ENCODE data around the gene FCHSD2.

Gene FCHSD2

GRCh38 chr11:73142128-73142377, at the start of gene FCHSD2:
FCHSD2 (minus strand) TSS chr11:73142318; CDS start chr11:73141877, 441 bp downstream.
- DNase-seq = peak; percentile 51

- no peak for DNase-seq
Observed at GRCh38 chr11:73191151-73191550, 49.0 kb upstream of the FCHSD2 start.

DNA sequence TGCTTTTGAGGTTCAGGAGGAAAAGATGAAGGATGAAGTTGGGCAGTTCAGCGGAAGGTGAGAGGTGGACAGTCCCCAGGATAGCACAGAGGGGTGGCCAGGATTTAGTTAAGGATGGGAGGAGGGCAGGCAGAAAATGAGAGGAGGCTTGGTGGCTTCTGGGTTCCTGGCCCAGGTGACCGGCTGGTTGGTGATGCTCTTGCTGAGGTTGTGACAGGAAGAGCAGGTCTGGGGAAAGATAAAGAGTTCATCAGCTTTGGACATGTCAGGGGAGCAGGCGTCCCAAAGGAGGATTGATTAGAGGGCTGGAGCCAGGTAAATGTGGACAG, 48.4 kb upstream of the FCHSD2 start:
- DNase-seq = no peak

DNA sequence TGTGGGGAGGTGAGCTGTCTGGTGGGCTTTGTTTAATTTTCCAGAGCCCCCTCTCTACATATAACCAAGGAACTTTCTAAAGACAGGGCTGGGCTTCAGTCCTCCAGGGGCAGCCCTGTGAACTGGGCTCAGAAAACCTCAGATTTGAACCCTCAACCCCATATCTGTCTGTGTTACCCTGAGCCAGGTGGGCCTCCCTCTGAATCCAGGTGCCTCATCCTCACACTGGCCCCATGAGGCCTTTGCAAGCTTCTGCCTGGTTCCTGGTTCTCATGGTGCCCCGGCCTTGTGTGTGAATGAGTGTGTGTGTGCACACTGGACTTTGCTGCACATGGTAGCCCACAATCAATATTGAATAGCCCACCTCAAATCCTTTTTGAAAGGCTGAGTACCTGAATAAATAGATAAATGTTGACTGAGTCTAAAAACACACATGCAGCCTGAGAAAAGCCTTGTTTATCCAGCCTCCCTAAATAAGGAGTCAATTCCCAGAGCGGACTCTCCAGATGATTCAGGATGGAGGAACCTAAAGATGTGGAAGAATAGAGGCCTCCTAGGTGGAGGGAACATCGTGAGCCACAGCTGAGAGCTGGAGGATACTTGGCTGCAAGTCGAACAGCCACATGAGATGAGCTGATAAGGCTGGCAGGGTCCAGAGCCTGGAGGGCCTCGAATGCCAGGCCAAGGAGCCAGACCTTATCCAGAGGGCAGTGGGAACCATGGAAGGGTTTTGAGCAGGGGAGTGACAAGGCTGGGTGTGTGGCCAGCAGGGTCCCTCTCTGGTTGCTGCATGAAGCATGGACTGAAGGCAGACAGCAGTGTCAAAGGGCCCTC, 47.8 kb upstream of the FCHSD2 start:
- DNase-seq = no peak

GRCh38 chr11:73189315-73189714, 47.2 kb upstream of the FCHSD2 start:
- DNase-seq = peak; percentile 93

DNA sequence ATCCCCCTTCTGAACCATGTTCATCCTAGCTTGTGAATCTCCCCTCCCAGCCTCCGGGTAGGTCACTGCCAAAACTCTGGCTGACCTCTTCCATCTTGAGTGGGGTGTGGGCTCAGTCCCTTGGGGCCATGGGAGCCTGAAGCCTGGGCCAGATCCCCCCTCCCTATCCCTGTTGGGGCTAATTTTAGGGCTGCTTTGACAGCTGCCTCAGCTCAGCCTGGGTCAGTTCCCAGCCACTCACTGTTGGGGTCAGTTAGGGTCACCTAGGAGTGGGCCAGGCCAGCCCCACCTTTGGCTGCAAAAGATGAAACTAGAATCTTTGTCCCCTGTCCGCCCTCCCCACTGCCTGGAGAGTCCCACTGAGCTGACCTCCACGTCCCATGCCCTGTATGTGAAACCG, 46.2 kb upstream of the FCHSD2 start:
- no peak for DNase-seq

DNA sequence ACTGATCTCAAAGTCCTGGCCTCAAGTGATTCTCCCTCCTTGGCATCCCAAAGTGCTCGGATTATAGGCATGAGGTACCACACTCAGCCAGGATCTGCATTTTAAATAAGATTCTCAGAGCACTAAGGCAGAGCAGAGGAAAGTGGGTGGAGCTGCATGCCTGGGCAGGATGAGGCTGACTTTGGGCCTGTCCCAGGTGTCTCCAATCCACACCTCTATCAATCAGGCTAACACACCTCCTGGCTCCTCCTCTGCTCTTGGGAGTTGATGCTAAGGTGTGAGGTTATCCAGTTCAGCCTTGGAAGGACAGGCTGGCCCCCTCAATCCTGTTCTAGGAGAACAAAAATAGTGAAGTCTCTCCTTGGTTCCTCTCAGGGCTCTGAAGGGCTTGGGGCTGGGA, 45.7 kb upstream of the FCHSD2 start:
- DNase-seq = no peak

DNA sequence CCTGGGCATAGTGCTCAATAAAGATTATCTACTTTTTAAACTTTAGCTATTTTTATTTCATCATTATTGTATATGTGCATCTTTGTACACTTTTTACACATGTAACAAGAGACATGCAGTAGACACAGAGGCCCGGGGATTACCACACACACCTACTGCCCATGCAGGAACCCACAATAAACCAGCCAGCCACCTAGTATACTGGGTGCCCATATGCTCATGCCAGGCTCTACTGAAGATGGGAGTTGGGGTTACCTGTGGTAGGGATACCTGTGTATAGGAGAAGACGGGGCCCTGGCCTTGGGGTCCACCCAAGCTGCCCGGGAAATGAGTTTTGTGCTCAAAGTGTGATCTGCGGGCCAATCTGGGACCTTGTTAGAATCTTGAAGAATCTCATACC, 44.8 kb upstream of the FCHSD2 start:
- DNase-seq = peak; percentile 35

DNA sequence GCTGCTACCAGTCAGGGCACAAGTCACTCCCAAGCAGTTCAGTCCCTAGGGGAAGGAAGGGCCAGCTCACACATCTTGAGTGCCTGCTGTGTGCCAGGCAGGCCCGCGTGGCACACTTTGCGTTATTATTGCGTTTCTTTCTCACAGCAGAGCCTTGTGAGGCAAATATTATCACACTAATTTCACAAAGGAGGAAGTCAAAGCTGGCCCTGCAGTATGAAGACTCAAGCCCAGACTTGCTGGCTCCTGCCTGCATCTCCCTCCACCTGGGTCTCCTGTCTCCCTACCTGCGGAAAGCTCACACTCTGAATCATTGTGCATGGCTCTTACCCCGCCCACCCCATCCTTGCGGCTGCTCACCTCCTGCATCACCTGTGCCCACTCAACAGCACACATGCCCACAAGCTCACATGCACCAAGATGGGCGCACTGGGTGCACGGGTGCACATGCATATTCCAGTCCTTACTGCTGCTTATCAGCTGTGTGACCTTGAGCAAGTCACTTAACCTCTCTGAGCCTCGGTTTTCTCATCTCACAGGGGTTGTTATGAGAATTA, 44.3 kb upstream of the FCHSD2 start:
- DNase-seq = peak; percentile 55

DNA sequence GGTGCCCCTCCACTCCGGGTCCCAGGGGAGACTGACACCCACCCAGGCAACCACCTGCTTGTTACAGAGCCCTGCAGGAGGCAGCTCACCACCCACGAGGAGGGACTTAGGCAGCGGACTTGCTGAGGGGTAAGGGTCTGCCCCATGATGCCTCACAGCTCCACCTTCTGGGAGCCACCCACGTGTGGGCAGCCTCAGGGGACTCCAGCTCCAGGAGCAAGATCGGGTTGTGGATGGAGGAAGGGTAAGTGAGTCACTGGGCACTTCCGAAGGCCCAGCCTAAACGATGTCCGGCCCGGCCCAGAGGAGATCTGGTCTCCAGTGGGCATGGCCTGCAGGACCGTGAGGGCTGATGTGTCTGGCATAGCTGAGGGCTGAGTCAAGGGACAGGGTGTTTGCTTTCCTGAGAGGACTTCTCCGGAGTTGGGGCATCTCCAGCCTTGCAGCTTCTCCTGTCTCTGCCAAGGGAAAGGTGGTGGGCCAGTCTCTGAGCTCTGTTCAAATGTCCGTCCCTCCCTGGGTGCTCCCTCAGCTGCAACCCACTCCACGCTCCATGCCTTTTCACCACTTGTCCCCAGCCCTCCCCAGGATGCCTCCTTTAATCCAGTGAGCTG, 43.7 kb upstream of the FCHSD2 start:
- peak; percentile 44 for DNase-seq

DNA sequence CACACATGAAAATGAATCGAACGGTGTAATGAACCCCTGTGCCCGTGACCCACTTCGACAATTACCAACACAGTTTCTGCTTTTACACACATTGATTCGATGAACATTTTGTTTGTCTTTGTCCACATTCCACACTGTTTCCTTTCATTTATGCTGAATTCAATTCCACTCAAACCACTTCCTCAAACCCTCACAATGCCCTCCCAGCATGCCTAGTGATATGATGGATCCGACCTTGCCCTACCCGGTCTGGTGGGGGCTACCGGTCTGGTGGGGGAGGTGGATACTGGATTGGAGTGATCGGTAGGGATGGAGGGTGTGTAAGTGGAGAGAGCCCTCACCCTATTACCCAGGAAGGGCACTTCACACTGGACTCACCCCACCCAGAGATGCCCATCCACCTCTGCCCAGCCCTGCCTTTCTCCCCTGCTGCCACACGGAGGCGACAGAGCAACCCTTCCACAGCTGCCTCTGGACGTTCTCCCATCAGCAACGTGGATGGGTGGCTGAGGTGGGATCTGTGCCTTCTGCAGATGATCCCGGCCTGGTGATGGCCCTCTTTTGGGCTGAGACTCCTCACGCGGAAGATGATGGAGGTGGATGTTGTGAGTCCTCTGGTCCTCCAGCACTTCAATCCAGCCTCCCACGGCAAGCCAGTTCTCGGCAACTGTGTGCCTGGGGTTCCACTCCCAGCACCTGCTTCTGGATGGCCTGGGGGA, 43.0 kb upstream of the FCHSD2 start:
- DNase-seq = peak; percentile 61

- DNase-seq = no peak
Observed at GRCh38 chr11:73182824-73183321, 40.8 kb upstream of the FCHSD2 start.

GRCh38 chr11:73178681-73179080, 36.6 kb upstream of the FCHSD2 start:
- DNase-seq = no peak

- peak; percentile 45 for DNase-seq
Observed at GRCh38 chr11:73177778-73178539, 35.8 kb upstream of the FCHSD2 start.

GRCh38 chr11:73177380-73177777, 35.3 kb upstream of the FCHSD2 start:
- DNase-seq = no peak

DNA sequence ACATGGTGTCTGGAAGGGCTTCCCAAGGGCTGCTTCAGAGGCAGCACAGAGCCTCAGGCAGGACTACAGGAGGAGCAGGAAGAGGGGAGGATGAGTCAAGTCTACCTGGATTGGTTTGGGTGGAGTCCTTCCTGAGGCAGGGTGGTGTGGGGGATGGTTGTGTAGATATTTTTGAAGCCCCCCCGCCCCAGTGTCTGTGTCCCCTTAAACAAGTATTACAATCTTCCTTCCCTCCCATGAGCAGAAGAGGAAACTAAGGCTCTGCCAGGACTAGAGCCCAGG, 34.7 kb upstream of the FCHSD2 start:
- no peak for DNase-seq

DNA sequence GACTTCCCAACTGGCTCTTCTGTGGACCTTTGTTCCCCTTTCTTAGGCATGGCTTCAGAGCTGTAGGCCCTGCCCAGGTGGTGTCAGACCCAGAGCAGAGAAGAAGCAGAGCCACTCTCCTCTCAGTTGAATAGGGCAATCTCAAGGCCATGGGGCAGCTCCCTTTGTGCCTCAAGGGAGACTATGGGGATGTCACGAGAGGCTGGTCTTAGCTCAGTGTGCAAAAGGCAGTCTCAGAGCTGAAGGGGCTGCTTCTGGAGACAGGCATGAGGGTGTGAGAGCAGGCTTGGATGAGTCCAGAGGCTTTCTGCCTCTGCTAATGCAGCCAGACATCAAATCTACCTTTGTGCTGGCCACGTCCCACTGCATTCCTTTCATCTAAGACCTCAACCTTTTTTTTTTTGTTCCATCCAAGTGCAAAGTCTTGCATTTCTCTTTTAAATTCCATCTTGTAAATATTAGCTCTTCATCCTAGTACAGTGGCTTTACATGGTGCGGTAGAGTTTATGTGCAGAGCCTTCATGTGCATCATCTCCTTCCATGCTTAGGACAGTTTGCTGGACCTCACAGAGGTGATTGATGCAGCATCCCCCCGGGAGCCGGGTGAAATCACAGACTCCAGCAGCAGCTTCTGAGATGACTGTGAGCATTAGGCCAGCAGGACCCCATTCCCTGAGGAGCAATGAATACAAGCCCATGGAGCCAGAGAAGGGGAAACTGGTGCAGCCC, 34.2 kb upstream of the FCHSD2 start:
- DNase-seq = no peak

- DNase-seq = no peak
Observed at GRCh38 chr11:73175551-73176144, 33.5 kb upstream of the FCHSD2 start.

DNA sequence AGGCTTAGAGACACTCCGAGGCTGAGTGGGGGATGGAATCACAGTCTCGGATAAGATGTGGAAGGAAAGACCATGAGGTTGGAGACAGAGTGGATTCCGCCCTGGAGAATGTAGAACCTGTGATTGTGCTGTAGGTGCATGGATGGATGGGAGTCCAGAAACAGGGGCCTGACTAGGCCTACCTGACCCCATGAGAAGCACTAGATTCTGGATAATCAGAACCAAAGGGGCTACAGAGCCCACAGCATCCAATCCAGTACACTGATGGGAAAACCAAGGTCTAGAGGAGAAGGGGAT, 32.3 kb upstream of the FCHSD2 start:
- DNase-seq = no peak

GRCh38 chr11:73173755-73174494, 31.8 kb upstream of the FCHSD2 start:
- no peak for DNase-seq

GRCh38 chr11:73172992-73173656, 31.0 kb upstream of the FCHSD2 start:
- DNase-seq = no peak
